Kidney epithelial cell (primary cell): ENCODE data around the gene TADA3. TPM values are rescaled to one million over a fixed set of nuclear protein-coding genes. Genes with fewer than 3 reads are reported as not detected.

Experiments
- DNase-seq: peaks from one replicate; pipeline ENCODE4 v3.0.0-alpha.2; 2010; ENCODE audit warnings: low read depth
- H3K27me3 ChIP-seq: 2 replicates; pipeline ENCODE4 v1.6.0; 2011; ENCODE audit warnings: low read length; ENCODE audit not compliant: control insufficient read depth, insufficient read depth
- H3K36me3 ChIP-seq: 2 replicates; pipeline ENCODE4 v1.5.1; 2011; ENCODE audit warnings: low read length; ENCODE audit not compliant: control insufficient read depth, insufficient read depth
- H3K4me3 ChIP-seq: 2 replicates; pipeline ENCODE4 v1.5.1; 2011; ENCODE audit warnings: low read depth, mild to moderate bottlenecking, control low read depth, low read length
- CTCF ChIP-seq: IDR thresholded peaks from 2 replicates; pipeline ENCODE4 v1.5.1; 2011; ENCODE audit warnings: mild to moderate bottlenecking, moderate library complexity, low read length, control low read depth, inconsistent platforms; ENCODE audit not compliant: insufficient read depth, poor library complexity, severe bottlenecking
- total RNA-seq: library from RNA; depleted of rRNA; stranded (reverse); fragments of >200 nt; gene quantifications from 2 replicates; pipeline ENCODE4 v1.2.3, GENCODE V29; 2015

Gene TADA3
- total RNA-seq, 1 donor from 2014 or later, result 105 TPM

GRCh38 chr3:9754678-9755077 is 37.6 kb downstream of the TADA3 start:
- no peak for DNase-seq
- TF ChIP-seq CTCF, result no peak
- Histone ChIP-seq H3K36me3 (peaks cover 3% of the 10 kb centered on the region), H3K27me3 (no peaks in the 10 kb centered on the region), H3K4me3 (no peak overlapping the region)

DNA sequence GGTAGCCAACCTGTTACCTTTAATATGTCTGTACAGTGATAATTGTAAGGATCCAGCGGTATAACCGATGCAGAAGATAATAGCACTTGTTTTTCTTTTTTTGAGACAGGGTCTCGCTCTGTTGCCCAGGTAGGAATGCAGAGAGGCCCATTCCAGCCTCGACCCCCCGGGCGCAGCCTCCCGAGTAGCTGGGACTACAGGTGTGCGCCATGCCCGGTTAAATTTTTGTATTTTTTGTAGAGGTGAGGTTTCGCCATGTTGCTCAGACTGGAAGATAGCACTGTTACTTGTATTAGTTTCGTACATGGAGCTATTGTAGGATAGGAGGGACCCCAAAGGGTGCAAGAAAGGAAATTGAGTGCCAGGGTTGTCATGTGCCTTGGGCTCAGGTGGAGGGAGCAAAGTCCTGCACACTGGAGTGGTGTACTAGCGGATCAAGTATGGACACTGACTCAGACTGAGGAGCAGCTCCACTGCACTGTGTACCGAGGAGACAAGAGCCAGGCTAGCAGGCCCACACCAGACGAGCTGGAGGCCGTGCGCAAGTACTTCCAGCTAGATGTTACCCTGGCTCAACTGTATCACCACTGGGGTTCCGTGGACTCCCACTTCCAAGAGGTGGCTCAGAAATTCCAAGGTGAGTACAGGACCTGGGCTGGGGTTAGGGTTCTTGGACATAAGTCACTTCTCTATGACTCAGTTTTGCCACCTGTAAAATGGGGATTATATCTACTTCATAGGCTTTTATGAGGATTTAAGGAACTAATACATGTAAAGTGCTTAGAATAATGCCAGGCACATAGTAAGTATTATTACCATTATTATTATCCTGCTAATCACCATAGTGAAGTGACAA is 41.5 kb downstream of the TADA3 start:
- no peak for TF ChIP-seq CTCF
- DNase-seq, result no peak
- Histone ChIP-seq H3K4me3 (peak overlapping the region; percentile 73), H3K27me3 (no peaks in the 10 kb centered on the region), H3K36me3 (peaks cover 4% of the 10 kb centered on the region)

DNA sequence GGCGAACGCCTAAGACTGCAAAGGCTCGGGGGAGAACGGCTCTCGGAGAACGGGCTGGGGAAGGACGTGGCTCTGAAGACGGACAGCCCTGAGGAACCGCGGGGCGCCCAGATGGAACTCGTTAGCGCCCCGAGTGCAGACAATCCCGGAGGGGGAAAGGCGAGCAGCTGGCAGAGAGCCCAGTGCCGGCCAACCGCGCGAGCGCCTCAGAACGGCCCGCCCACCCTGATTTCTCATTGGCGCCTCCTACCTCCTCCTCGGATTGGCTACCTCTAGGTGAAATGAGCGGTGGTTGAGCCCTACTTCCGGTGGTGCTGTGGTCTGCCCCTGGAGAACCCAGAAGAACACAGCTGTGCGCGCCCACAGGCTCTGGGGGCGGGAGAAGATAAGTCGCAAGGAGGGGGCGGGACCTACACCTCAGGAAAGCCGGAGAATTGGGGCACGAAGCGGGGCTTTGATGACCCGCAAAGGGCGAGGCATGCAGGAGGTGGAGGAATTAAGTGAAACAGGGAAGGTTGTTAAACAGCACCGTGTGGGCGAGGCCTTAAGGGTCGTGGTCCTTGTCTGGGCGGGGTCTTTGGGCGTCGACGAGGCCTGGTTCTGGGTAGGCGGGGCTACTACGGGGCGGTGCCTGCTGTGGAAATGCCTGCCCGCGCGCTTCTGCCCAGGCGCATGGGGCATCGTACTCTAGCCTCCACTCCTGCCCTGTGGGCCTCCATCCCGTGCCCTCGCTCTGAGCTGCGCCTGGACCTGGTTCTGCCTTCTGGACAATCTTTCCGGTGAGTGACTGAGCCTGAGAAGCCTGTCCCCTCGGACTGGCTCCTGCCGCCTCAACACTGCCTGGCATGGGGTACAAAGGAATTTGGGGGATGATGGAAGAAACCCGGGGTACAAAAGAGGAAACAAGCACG is 42.4 kb downstream of the TADA3 start, which contains the start of gene OGG1:
Gene OGG1, plus strand, starts transcription at position 308 of the 911 bp plus-strand sequence. Its CDS starts 335 bp downstream, at position 643.
- no peak for TF ChIP-seq CTCF
- peak; percentile 93 for DNase-seq
- Histone ChIP-seq H3K4me3 (peak within 1 kb of the TSS; percentile 73), H3K36me3 (peaks cover 6% of the 10 kb centered on the region), H3K27me3 (no peaks in the 10 kb centered on the region)

- no peak for DNase-seq
- peak overlapping the region; percentile 73 for H3K4me3 ChIP-seq
- H3K27me3 ChIP-seq, result no peaks in the 10 kb centered on the region
- TF ChIP-seq CTCF, result no peak
- peaks cover 8% of the 10 kb centered on the region for H3K36me3 ChIP-seq
Observed at GRCh38 chr3:9749296-9749644, 43.0 kb downstream of the TADA3 start.

DNA sequence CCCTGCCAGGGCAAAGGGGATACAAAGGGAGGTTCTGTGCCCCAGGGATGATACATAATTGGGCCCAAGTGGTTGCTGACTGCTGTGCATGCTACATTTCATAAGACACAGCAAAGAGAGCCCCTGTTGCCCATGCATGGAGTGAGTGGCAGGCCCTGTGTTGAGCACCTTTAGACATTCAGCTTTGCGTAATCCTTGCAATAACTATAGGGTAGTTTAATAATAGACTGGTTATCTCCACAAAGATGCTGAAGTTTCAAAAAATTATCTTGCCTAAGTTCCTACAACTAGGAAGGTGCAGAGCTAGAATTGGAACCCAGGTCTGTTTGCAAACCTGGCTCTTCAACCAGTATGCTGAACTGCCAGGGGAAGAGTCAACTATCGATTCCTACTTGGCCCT is 44.2 kb downstream of the TADA3 start:
- no peak for TF ChIP-seq CTCF
- Histone ChIP-seq H3K27me3 (no peaks in the 10 kb centered on the region), H3K36me3 (peaks cover 10% of the 10 kb centered on the region), H3K4me3 (no peak overlapping the region)
- DNase-seq, result no peak
